ENCODE measurements around the gene AK6.

AK6 gene

GRCh38 chr5:69369340-69370121 lies at the start of gene AK6, which contains the start of the genes RAD17 and TAF9:
Gene AK6 (minus strand): TSS chr5:69369520. CDS start chr5:69369490, 30 bp downstream.
Gene RAD17 (plus strand): TSS chr5:69369818. CDS start chr5:69372209, 2,391 bp downstream.
Gene TAF9 (minus strand): TSS chr5:69369520. CDS start chr5:69365737, 3,783 bp downstream.
- TF ChIP-seq, protein P1, sequence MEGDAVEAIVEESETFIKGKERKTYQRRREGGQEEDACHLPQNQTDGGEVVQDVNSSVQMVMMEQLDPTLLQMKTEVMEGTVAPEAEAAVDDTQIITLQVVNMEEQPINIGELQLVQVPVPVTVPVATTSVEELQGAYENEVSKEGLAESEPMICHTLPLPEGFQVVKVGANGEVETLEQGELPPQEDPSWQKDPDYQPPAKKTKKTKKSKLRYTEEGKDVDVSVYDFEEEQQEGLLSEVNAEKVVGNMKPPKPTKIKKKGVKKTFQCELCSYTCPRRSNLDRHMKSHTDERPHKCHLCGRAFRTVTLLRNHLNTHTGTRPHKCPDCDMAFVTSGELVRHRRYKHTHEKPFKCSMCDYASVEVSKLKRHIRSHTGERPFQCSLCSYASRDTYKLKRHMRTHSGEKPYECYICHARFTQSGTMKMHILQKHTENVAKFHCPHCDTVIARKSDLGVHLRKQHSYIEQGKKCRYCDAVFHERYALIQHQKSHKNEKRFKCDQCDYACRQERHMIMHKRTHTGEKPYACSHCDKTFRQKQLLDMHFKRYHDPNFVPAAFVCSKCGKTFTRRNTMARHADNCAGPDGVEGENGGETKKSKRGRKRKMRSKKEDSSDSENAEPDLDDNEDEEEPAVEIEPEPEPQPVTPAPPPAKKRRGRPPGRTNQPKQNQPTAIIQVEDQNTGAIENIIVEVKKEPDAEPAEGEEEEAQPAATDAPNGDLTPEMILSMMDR (IDR thresholded peaks at IDR 0.05; ENCODE audit: control extremely low read depth, extremely low read depth, low read depth, missing control alignments), result no peak
- ChIA-PET POLR2A (no interaction called here), CTCF (interaction anchor here (0.9 kb wide), 1 partner anchor 104 kb away, joined by 4 read pairs; no protein-coding TSS in a partner anchor)
- peak; percentile 91 for DNase-seq (ENCODE audit: extremely low spot score)

DNA sequence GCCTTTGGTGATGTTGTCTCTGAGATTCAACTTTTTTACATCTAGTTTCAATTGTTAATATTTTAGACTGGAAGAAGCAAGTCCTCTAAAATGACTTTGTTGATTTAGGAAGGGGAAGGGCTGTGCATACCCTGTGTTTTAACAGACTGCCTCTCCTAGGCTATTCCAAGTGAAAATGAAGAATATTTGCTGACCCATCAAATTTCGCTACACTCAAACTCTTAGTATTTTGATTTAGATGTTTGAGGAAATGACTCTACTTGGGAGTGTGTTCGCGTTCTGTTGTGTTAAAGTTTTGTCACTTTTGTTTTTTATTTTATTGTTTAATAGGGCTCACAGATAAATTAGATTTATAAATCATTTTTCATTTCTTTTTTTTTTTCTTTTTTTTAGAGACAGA lies 49.2 kb upstream of the AK6 start:
- POLR2A ChIA-PET, result no interaction called here
- TF ChIP-seq, protein P1 (IDR thresholded peaks at IDR 0.05; ENCODE audit: control extremely low read depth, extremely low read depth, low read depth, missing control alignments), result no peak

GRCh38 chr5:69416699-69417098 lies 47.4 kb upstream of the AK6 start:
- no peak for DNase-seq (ENCODE audit: extremely low spot score)
- ChIA-PET POLR2A (no interaction called here), CTCF (no interaction called here)
- TF ChIP-seq, protein P1 (IDR thresholded peaks at IDR 0.05; ENCODE audit: control extremely low read depth, extremely low read depth, low read depth, missing control alignments), result no peak

More for the DNA sequence above, 49.2 kb upstream of the AK6 start:
- DNase-seq (ENCODE audit: extremely low spot score), result no peak
- CTCF ChIA-PET, result no interaction called here

GRCh38 chr5:69416180-69416579 lies 46.9 kb upstream of the AK6 start:
- TF ChIP-seq, protein P1 (IDR thresholded peaks at IDR 0.05; ENCODE audit: control extremely low read depth, extremely low read depth, low read depth, missing control alignments), result no peak
- no peak for DNase-seq (ENCODE audit: extremely low spot score)
- CTCF ChIA-PET, result no interaction called here
- POLR2A ChIA-PET, result no interaction called here

DNA sequence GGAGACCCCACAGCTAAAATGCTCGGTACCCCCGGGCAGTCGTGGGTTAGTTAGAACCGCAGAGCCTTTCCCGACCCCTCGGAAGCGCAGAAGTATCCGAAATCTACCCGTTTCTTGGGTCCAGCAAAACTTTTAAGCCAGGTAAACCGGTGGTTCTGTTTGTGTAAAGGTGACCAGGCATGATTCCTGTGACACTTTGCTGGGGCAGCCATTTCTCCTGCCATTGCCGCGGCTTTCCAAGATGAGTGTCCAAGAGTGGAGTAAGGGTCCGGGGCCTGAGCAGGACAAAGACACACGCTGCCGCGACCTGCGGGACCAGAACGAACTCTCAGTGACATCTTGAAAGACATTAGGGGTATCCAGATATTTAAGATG lies 46.3 kb upstream of the AK6 start:
- POLR2A ChIA-PET, result no interaction called here
- TF ChIP-seq, protein P1 (IDR thresholded peaks at IDR 0.05; ENCODE audit: control extremely low read depth, extremely low read depth, low read depth, missing control alignments), result no peak
- no peak for DNase-seq (ENCODE audit: extremely low spot score)
- CTCF ChIA-PET, result no interaction called here

DNA sequence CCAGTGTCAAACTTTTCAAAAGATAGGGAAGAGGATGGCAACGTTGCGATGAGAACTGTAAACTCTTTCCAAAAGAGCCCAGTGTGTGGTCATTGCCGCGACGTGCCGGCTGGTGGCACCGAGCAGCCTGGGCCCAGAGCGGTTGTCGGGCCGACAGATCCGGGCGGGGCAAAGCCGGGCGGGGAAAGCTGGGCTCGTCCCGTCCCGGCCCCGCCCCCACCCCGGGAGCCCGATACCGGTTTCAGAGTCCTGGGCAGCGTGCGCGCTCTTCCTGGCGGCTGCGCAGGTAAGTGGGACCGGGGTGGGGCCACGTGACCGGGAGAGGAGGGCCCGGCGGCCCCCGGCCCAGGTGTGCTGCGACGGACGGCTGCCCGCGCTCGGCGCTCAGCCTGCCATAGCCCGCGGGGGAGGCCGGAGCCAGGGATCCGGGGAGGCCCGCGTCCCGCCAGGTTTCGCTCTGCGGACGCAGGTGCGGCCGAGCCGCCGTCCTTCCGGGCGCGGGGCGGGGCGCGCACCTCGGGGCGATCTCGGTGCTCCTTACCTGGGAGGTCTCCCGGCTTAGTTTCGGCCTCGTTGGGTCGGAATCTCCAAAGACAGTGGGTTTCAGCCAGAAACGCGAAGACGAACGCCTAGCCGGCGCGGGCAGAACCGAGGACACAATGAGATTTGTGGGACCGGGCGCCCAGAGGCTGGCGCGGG lies 45.7 kb upstream of the AK6 start, which contains the start of gene MARVELD2:
TSS of gene MARVELD2 (plus strand) at position 232 of the 699 bp plus-strand sequence. CDS start 4,270 bp downstream, outside the sequence.
- ChIA-PET POLR2A (interaction anchor here (0.5 kb wide), 1 partner anchor 20 kb away, joined by 3 read pairs; no protein-coding TSS in a partner anchor), CTCF (no interaction called here)
- DNase-seq (ENCODE audit: extremely low spot score), result peak; percentile 70
- TF ChIP-seq, protein P1 (IDR thresholded peaks at IDR 0.05; ENCODE audit: control extremely low read depth, extremely low read depth, low read depth, missing control alignments), result peak; percentile 44
